NK-92 (cell line): ENCODE data around the gene MAG.

Source experiments
- DNase-seq: peaks from one replicate; lab custom pipeline; 2025; ENCODE audit not compliant: unreplicated experiment; lab: John Stamatoyannopoulos, UW

The MAG gene

DNA sequence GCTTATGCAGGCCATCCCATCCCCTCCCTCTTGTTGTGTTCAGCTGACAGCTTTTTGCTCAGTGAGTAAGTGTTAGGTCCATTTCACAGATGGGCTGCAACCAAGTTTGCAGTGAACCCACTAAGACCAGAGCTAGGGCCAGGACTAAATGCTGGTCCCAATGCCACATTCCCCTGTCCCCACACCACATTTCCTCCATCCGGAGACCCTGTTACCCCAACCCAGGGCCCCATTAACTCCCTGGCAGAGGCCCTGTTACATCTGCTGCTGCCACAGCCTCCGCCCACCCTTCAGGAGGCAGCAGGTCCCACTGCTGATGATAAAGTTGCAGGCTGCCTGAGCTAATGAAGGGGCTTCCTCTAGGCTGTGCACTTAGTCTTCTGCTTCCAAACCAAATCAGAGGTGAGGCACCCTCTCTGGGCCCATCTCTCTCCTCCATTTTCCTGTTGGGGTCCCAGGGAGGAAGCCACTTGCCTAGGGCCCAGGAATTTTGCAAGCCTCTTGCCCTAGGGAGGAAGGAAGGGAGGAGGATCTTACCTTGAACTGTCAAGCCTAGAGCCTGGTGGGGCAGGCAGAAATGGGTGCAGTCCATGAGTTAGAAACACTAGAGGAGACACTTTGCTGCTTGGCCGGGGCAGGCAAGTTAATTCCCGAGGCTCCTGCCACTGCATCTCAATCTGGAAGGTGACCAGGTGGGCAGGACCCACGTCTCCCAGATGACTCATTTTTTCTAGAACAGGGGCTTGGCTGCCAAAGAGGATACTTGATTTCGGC, 26.6 kb upstream of the MAG start:
- no peak for DNase-seq

- DNase-seq, result no peak
These were observed 26.0 kb upstream of the MAG start for GRCh38 chr19:35265900-35266519.

GRCh38 chr19:35266520-35267352, 25.2 kb upstream of the MAG start:
- DNase-seq, result no peak

GRCh38 chr19:35267353-35267817, 24.6 kb upstream of the MAG start:
- no peak for DNase-seq

- DNase-seq, result no peak
These were observed 24.0 kb upstream of the MAG start for GRCh38 chr19:35267818-35268535.

GRCh38 chr19:35268536-35269437, 23.2 kb upstream of the MAG start, which contains the start of gene USF2:
Gene USF2, plus strand, starts transcription at chr19:35268962. Its CDS starts 140 bp downstream, at chr19:35269102.
- DNase-seq, result no peak

DNA sequence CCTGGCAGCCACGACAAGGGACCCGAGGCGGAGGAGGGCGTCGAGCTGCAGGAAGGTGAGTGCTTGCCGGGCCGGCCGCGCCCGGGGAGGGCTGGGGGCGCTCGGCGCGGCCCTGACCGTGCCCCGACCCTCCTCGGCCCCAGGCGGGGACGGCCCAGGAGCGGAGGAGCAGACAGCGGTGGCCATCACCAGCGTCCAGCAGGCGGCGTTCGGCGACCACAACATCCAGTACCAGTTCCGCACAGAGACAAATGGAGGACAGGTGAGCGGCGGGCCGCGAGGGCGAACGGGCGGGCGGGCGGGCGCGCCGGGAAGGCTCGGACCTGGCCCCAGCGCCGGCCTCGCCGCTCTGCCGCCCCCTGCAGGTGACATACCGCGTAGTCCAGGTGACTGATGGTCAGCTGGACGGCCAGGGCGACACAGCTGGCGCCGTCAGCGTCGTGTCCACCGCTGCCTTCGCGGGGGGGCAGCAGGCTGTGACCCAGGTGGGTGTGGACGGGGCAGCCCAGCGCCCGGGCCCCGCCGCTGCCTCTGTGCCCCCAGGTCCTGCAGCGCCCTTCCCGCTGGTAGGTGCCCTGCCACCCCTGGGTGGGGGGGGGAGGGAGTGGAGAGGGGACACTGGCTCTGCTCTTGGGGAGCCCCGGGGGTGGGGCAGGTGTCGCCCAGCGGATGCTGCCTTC, 22.4 kb upstream of the MAG start:
- no peak for DNase-seq

DNA sequence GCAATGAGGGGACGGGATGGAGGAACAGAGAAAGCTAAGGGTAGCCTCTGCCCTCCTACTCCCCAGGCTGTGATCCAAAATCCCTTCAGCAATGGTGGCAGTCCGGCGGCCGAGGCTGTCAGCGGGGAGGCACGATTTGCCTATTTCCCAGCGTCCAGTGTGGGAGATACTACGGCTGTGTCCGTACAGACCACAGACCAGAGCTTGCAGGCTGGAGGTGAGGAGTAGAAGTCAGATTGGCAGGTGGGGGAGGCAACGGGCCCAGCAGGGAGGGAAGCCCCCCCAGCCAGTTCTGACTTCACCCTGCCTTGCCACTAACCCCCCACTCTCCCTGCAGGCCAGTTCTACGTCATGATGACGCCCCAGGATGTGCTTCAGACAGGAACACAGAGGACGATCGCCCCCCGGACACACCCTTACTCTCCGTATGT, 21.6 kb upstream of the MAG start:
- DNase-seq, result no peak

DNA sequence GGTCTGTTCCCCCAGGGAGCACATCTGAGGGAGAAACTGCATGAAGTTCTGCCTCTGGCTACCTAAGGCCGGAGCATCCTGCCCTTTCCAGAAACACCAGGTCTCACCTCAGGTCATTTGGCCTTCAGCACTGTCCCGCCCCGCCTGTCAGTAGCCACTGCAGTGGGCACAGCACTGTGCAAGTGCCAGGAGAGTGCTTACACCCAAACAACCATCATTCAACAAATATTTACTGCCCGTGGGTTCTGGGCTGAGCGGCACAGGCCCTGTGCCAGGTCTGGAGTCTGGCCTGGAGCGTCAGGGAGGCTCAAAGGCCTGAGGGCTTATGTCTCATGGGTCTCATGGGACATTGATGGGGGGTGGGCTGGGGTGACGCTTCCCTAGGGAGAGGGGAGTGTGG, 20.4 kb upstream of the MAG start:
- no peak for DNase-seq

- no peak for DNase-seq
These were observed 19.7 kb upstream of the MAG start for GRCh38 chr19:35272122-35272719.

- no peak for DNase-seq
These were observed 18.9 kb upstream of the MAG start for GRCh38 chr19:35272954-35273649.

- DNase-seq, result no peak
These were observed 18.2 kb upstream of the MAG start for GRCh38 chr19:35273686-35274259.

- DNase-seq, result no peak
These were observed 17.6 kb upstream of the MAG start for GRCh38 chr19:35274323-35274722.

DNA sequence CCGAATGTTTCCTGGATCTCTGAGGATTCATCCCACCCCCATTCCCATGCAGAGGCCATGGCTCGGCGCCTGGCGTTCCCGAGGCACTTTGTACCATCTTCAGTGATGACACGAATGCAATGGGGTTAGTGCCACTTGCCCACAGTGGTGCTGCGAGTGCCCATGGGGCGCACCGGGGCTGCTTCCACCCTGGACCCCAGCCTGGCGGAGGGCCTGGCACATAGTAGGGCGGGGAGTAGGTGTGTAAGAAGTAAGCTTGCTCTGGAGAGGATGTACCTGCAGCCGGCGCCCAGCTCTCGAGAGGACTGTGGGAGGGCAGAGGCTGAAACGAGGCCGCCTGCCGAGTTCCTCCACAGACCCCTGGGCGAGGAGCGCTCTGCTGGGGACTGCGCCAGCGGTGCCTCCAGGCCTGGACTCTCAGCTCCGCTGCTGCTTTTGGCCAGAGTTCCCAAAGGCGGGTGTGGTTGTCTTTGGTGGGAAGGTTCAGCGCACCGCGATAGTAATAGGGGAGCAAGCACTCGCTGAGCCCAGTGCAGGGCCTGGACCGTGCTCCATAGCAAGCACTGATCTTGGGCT, 15.2 kb upstream of the MAG start:
- no peak for DNase-seq

DNA sequence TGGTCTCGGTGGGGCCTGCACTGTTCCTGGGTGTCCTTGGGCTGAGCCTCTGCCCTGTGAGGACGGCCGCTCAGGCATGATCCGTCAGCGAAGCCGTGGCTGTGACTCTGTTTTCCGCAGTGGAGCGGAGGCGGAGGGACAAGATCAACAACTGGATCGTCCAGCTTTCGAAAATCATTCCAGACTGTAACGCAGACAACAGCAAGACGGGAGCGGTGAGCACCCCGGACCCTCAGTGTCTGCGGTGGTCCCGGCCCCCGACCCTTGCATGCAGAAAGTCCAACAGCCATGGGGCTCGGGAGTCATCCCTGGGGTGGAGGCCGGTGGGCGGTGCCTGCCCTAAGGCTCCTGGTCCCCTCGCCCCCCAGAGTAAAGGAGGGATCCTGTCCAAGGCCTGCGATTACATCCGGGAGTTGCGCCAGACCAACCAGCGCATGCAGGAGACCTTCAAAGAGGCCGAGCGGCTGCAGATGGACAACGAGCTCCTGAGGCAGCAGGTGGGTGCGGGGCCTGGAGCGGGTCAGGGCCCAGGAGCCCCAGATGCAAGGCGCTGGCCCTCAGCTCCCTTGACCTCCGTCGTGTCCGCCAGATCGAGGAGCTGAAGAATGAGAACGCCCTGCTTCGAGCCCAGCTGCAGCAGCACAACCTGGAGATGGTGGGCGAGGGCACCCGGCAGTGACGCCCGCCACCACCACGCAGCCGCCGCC, 13.2 kb upstream of the MAG start:
- no peak for DNase-seq

- DNase-seq, result no peak
These were observed 12.6 kb upstream of the MAG start for GRCh38 chr19:35279374-35279773.
